Measurements from ENCODE around the gene ARHGEF3.
"Not testable (repeated sequence)": the region's sequence is repeated elsewhere in the genome, so short reads cannot be mapped to it uniquely, and the experiment has no call there.

The ARHGEF3 gene

GRCh38 chr3:56754741-56755417 lies 46.9 kb downstream of the ARHGEF3 start:
- in situ Hi-C loops (cut with HindIII; ENCODE audit: low pct_ligation_motif_present, low pct_unique_long_range_greater_than_20kb, low sequenced_read_pairs), result no loop called here
- DNase-seq, result no peak

DNA sequence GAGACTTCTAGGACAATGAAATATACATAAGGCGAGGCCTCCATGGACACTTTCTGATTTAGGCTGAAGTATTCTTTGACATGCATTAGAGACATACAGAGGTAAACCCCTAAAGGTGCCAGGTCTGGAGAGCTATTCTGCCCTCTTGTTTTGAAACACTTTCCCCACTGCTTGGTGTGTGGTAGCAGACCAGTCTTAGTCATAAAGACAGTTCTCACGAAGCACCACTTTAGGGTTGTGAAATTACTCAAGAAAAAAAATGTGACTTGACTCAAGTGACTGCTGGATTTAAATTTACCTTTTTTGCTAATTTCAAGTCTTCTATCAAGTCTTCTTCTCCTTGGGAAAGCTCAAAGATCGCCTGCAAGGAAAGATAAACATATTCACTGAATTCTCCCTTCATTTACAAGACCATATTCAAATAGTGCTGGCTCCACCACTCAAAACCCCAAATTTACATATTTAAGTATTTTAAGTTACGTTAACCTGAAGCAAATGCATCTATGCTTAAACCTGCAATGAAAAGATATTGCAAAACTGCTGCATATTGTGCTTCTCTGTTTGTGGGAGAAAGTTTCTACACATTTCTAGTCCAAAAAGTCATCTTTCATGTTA lies 48.4 kb downstream of the ARHGEF3 start:
- in situ Hi-C loops (cut with HindIII; ENCODE audit: low pct_ligation_motif_present, low pct_unique_long_range_greater_than_20kb, low sequenced_read_pairs), result no loop called here
- DNase-seq, result no peak

- DNase-seq, result no peak
- in situ Hi-C loops (cut with HindIII; ENCODE audit: low pct_ligation_motif_present, low pct_unique_long_range_greater_than_20kb, low sequenced_read_pairs), result no loop called here
Observed at GRCh38 chr3:56751056-56751707, 50.6 kb downstream of the ARHGEF3 start.

- no peak for DNase-seq
- in situ Hi-C loops (cut with HindIII; ENCODE audit: low pct_ligation_motif_present, low pct_unique_long_range_greater_than_20kb, low sequenced_read_pairs), result no loop called here
Observed at GRCh38 chr3:56748663-56749231, 53.0 kb downstream of the ARHGEF3 start.

- in situ Hi-C loops (cut with HindIII; ENCODE audit: low pct_ligation_motif_present, low pct_unique_long_range_greater_than_20kb, low sequenced_read_pairs), result no loop called here
- DNase-seq, result no peak
Observed at GRCh38 chr3:56747150-56747549, 54.6 kb downstream of the ARHGEF3 start.

- in situ Hi-C loops (cut with HindIII; ENCODE audit: low pct_ligation_motif_present, low pct_unique_long_range_greater_than_20kb, low sequenced_read_pairs), result no loop called here
- DNase-seq, result no peak
Observed at GRCh38 chr3:56744016-56744415, 57.7 kb downstream of the ARHGEF3 start.

GRCh38 chr3:56742887-56743286 lies 58.9 kb downstream of the ARHGEF3 start:
- in situ Hi-C loops (cut with HindIII; ENCODE audit: low pct_ligation_motif_present, low pct_unique_long_range_greater_than_20kb, low sequenced_read_pairs), result no loop called here

GRCh38 chr3:56739036-56739435 lies 62.7 kb downstream of the ARHGEF3 start:
- in situ Hi-C loops (cut with HindIII; ENCODE audit: low pct_ligation_motif_present, low pct_unique_long_range_greater_than_20kb, low sequenced_read_pairs), result no loop called here
- DNase-seq, result no peak

More at GRCh38 chr3:56742887-56743286, 58.9 kb downstream of the ARHGEF3 start:
- no peak for DNase-seq

DNA sequence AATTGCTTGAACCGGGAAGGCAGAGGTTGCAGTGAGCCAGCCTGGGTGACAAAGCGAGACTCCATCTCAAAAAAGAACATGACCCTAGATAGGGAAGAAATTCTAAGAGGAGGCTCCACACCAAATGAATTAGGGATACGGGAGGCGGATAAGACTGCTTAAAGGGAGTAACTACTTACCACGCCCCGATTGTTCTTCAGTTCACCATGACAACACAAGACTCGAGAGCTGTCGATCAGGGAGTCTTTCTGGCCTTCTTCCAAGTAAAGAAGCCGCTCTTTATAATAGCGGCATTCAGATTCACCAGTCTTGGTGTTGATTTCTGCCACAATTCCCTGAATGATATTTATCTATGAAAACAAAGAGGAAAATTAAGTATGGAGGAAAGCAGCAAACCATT lies 64.7 kb downstream of the ARHGEF3 start:
- DNase-seq, result no peak
- in situ Hi-C loops (cut with HindIII; ENCODE audit: low pct_ligation_motif_present, low pct_unique_long_range_greater_than_20kb, low sequenced_read_pairs), result no loop called here

DNA sequence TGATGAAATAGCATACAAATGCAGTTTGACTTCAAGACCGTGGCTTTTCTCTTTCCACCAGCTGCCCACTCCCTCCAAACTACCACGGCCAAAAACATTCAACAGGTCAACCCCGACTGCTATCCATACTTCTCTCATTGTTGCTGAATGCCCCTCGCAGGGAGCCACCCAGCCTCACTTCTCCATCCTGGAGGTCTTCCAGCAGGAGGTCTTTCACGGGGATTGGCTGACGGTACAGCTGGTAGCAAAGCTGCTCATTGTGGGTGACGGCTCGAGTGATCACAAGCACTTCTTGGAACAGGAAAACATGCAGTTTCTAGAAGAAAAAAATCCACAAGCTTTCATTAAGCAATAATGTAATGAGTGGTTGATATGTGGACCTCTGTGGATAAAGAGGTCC lies 69.6 kb downstream of the ARHGEF3 start:
- in situ Hi-C loops (cut with HindIII; ENCODE audit: low pct_ligation_motif_present, low pct_unique_long_range_greater_than_20kb, low sequenced_read_pairs), result no loop called here
- no peak for DNase-seq

DNA sequence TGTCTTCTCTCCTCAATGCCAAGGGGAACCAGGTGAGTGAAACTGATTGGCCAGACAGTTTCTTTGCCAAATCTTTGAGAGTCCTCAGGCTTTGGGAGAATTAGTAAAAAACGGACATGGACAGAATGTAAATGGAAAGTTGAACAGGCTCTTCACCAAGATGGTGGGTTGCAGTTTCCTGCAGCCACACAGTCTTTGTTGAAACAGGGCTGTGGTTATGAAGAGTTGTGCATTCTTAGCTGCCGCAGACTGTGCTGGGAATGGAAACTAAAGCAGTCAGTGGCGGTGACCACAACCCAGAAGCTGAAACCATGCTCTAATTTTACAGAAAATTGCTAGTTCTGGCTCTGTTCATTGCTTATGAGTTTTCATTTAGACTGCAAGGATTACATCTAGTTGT lies 76.6 kb downstream of the ARHGEF3 start:
- in situ Hi-C loops (cut with HindIII; ENCODE audit: low pct_ligation_motif_present, low pct_unique_long_range_greater_than_20kb, low sequenced_read_pairs), result no loop called here
- DNase-seq, result no peak

DNA sequence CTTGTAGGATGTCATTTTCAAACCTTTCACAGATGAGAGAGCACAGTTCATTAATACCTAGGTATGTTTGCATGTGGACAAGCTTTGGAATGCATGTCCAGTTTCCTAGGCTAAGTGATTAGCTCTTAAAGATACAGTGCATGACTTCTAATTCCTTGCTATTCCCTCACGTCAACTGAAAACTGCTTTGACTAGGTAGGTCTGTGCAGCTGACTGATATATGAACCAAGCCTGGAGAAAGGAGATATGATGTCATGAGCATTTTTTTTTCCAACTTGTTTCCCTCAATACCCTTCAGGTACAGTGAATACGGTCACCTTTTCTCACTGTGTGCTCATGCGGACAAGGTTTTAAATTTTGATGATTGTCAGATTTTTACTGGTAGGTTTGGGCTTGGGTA lies 77.1 kb downstream of the ARHGEF3 start:
- no peak for DNase-seq
- in situ Hi-C loops (cut with HindIII; ENCODE audit: low pct_ligation_motif_present, low pct_unique_long_range_greater_than_20kb, low sequenced_read_pairs), result no loop called here

DNA sequence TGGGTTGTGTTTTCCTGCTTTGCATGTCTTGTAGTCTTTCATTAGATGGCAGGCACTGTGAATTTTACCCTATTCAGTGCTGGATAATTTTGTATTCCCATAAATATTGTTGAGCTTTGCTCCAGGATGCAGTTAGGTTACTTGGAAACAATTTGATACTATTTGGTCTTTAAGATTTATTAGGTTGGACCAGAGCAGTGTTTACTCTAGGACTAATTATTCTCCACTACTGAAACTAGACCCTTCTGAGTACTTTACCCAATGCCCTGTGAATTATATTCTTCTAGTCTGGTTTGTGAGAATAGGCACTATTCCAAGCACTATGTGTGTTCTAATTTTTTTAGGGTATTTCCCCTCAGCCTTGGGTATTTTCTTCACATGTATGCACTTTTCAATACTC lies 80.9 kb downstream of the ARHGEF3 start:
- in situ Hi-C loops (cut with HindIII; ENCODE audit: low pct_ligation_motif_present, low pct_unique_long_range_greater_than_20kb, low sequenced_read_pairs), result no loop called here
- DNase-seq, result no peak

GRCh38 chr3:56718809-56719208 lies 82.9 kb downstream of the ARHGEF3 start:
- in situ Hi-C loops (cut with HindIII; ENCODE audit: low pct_ligation_motif_present, low pct_unique_long_range_greater_than_20kb, low sequenced_read_pairs); DNase-seq: not testable (repeated sequence)

DNA sequence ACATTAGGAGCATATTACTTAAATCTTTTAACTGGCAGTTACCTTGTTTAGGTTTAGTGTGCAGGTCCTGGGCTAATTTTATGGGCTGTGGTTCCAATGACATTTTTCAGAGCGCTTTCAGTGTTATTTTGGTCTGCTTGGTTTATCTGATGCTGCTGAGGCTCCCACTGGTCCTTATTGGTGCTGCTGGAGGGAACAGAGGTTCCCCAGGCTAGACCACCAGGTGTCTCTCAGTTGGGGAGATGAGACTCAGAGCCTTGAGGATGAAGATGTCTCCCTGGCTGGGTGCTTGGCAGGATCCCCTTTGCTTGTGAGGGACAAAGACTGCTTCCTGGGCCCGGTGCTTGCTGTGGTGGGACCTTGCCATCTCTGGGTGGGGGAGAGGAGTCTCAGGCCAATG lies 90.4 kb downstream of the ARHGEF3 start:
- DNase-seq, result no peak

GRCh38 chr3:56707412-56707811 lies 94.3 kb downstream of the ARHGEF3 start:
- DNase-seq; in situ Hi-C loops (cut with HindIII; ENCODE audit: low pct_ligation_motif_present, low pct_unique_long_range_greater_than_20kb, low sequenced_read_pairs): not testable (repeated sequence)

More for the DNA sequence above, 90.4 kb downstream of the ARHGEF3 start:
- in situ Hi-C loops (cut with HindIII; ENCODE audit: low pct_ligation_motif_present, low pct_unique_long_range_greater_than_20kb, low sequenced_read_pairs), result no loop called here

DNA sequence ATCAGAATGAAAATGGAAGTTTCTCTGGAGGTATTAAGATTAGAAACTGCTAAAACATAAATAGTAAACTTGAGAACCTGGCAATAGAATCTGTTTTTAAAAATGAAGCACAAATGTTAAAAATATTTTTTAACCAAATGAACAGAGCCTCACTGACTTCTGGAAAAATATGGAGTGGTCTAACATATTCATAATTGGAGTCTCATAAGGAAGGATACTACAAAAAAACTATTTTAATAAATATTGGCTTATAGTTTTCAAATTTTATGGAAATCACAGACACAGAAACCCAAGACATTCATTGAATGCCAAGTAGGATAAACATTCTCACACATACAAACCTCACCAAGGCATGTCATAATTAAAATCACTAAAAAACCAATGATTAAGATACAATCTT lies 95.1 kb downstream of the ARHGEF3 start:
- no peak for DNase-seq
- in situ Hi-C loops (cut with HindIII; ENCODE audit: low pct_ligation_motif_present, low pct_unique_long_range_greater_than_20kb, low sequenced_read_pairs), result no loop called here

GRCh38 chr3:56704706-56705105 lies 97.0 kb downstream of the ARHGEF3 start:
- DNase-seq, result no peak
- in situ Hi-C loops (cut with HindIII; ENCODE audit: low pct_ligation_motif_present, low pct_unique_long_range_greater_than_20kb, low sequenced_read_pairs), result no loop called here

GRCh38 chr3:56702490-56703315 lies 99.0 kb downstream of the ARHGEF3 start:
- peak; percentile 64 for DNase-seq
- in situ Hi-C loops (cut with HindIII; ENCODE audit: low pct_ligation_motif_present, low pct_unique_long_range_greater_than_20kb, low sequenced_read_pairs), result no loop called here

All from ACHN (cell line).